ENCODE results near the gene FHIP2A.

DNA sequence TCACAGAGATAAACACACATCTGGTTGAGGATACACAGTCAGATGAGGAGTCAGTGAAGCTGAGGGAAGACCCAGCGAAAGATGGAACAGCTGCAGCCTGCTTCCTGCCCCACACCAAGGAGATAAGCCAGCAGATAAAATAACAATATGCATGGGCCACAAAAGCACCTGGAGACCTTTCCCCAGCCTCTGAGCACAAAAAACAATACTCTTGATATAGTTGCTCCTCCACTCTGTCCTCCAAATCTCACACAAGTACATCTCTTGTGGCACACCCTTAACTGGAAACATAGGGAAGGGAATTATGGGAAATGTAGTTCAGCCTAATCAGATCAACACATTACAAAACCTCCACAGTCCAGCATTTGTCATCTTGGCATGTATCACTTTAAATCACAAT is 9.7 kb upstream of the FHIP2A start:
- TF ChIP-seq CTCF (conservative IDR thresholded peaks at IDR 0.05; ENCODE audit: low read depth in 2 of 2) (no peak), EZH2phosphoT487 (IDR thresholded peaks at IDR 0.05; ENCODE audit: unreplicated experiment) (no peak), ZNF331 (CRISPR knock-in tag; IDR thresholded peaks at IDR 0.05; ENCODE audit: low read depth) (no peak), JUNB (IDR thresholded peaks at IDR 0.05; ENCODE audit: unreplicated experiment) (no peak), EZH2 (IDR thresholded peaks at IDR 0.05; ENCODE audit: low read depth, unreplicated experiment) (no peak), REST (IDR thresholded peaks at IDR 0.05; ENCODE audit: unreplicated experiment) (no peak), POLR2AphosphoS5 (IDR thresholded peaks at IDR 0.05; ENCODE audit: low read depth) (no peak), NANOG (IDR thresholded peaks at IDR 0.05; ENCODE audit: borderline replicate concordance) (no peak), CREB1 (CRISPR knock-in tag; IDR thresholded peaks at IDR 0.05; ENCODE audit: low read depth) (no peak), STAT1 (IDR thresholded peaks at IDR 0.05; ENCODE audit: unreplicated experiment) (no peak)
- TF ChIP-seq, protein P1, sequence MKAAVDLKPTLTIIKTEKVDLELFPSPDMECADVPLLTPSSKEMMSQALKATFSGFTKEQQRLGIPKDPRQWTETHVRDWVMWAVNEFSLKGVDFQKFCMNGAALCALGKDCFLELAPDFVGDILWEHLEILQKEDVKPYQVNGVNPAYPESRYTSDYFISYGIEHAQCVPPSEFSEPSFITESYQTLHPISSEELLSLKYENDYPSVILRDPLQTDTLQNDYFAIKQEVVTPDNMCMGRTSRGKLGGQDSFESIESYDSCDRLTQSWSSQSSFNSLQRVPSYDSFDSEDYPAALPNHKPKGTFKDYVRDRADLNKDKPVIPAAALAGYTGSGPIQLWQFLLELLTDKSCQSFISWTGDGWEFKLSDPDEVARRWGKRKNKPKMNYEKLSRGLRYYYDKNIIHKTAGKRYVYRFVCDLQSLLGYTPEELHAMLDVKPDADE (IDR thresholded peaks at IDR 0.05), result no peak
